Posterior cingulate gyrus (tissue), 11 donors: ENCODE results near the gene MYCN.
"Not testable (repeated sequence)": the region's sequence is repeated elsewhere in the genome, so short reads cannot be mapped to it uniquely, and the experiment has no call there.

Experiments
- DNase-seq, 10 donors: peaks; one replicate each; pipeline versions ENCODE4 v3.0.0 to v3.0.0-alpha.2; 2020 to 2021; ENCODE audit warnings: mixed read lengths in 3 of 10
- intact Hi-C: fragments of 100-400 bp; cut with DNase I; formaldehyde crosslinking; loops from one replicate; pipeline ENCODE4 v1.15.1; 2023

The MYCN gene

GRCh38 chr2:15955232-15955988 lies 15.1 kb downstream of the MYCN start:
- DNase-seq: no peak
- intact Hi-C loops: no loop called here

DNA sequence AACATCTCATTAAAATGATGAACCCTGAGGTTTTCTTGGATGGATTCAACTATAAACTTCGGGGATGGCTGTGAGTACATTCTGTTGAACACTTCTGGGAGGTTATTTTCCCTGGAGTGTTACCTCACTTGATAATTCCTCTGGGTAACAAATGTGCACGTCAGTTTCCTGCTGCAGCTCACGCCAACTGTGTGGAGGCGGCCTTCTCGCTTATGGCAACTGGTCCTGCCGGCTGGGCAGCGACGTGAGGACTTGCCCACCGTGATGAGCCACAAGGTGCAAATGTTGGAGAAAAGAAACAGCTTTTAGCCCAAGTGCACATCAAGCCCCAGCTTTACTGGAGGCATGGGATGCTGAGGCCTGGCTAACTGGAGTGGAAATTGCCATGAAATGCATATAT lies 15.9 kb downstream of the MYCN start:
- DNase-seq: peak in 1 of 10 donors; percentile 82
- intact Hi-C loops: no loop called here

- intact Hi-C loops: no loop called here
- DNase-seq: no peak
Measured at GRCh38 chr2:15956751-15957736, 16.7 kb downstream of the MYCN start.

DNA sequence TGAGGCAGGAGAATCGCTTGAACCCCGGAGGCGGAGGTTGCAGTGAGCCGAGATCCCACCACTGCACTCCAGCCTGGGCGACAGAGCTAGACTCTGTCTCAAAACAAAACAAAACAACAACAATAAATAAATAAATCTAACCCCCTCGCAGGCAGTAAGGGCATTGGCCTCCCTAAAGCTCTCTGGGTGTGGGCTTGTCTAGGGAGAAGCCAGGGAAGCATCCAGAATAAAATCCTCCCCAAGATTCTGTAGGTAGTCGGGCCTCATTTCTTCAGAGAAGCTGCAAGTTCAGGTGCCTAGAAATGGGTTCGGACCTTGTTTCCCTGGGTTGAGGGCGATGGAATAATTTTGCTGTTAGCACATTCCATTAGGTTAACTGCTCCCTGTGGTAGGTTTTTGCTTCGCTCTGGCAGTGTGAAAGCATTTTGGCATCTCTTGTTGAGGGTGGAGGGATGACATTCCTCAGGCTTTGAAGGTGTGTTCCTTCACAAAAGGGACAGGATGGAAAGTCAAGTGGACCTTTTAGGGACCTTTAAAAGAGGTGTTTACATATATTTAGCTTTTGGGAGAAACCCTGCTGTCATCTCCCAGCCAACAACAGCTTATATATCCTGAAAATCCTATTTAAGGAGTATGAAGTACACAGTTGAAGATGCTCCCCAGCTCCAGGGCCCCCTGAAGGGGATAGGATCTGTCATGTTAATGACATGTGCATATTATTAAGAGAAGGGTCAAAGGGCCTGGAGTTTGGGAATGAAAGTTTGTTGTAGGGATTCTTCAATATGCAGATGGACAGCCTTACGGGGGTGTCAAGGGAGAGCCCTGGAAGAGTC lies 17.7 kb downstream of the MYCN start:
- intact Hi-C loops: no loop called here
- no peak for DNase-seq

DNA sequence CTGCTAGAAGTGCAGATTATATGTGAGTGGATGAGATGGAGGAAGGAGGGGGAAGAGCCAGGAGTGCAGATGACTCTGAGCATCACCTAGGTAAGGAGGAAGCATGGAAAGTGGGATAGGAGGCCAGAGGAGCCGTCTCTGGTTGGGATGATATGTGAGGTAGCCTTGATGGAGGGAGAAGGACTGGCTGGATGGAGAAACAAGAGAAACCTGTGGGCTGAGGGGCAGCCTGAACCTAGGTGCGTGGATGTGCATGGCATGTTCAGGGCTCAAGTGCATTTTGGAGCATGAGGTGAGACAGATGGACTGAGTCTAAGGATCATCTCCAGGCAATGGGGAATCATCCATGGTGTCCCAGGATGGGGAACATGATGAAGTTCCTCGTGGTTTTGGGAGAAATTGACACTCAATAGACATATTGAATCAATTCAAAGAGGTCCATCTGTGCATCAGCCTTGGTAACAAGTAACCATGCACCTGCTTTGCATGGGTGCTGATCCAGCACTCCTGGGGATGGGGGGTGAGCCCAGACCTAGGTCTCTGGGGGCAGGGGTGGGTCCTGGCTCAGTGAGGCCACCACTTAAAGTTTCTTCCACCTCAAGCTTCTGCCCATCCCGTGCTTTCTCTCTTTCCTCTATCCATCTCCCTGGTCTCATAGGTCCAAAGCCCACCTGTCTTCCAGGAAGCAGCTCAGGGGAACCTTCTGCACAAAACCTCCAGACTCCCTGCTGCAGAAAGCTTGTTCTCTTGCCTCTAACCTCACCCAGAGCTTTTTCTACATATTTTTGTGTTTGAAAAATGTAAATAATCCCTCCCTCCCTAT lies 19.2 kb downstream of the MYCN start:
- DNase-seq: peak in 1 of 10 donors; percentile 12
- intact Hi-C loops: no loop called here

DNA sequence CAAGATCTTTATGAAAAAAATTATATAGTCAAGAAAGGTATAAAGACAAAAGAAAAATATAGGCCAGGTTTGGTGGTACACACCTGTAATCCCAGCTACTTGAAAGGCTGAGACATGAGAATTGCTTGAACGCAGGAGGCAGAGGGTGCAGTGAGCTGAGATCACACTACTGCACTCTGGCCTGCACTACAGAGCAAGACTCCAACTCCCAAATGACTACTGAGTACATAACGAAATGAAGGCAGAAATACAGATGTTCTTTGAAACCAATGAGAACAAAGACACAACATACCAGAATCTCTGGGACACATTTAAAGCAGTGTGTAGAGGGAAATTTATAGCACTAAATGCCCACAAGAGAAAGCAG lies 19.8 kb downstream of the MYCN start:
- DNase-seq, intact Hi-C loops: not testable (repeated sequence)

GRCh38 chr2:15963109-15963976 lies 23.0 kb downstream of the MYCN start:
- DNase-seq, intact Hi-C loops: not testable (repeated sequence)

GRCh38 chr2:15963977-15964670 lies 23.8 kb downstream of the MYCN start:
- intact Hi-C loops: no loop called here
- peak in 1 of 10 donors; percentile 22 for DNase-seq

DNA sequence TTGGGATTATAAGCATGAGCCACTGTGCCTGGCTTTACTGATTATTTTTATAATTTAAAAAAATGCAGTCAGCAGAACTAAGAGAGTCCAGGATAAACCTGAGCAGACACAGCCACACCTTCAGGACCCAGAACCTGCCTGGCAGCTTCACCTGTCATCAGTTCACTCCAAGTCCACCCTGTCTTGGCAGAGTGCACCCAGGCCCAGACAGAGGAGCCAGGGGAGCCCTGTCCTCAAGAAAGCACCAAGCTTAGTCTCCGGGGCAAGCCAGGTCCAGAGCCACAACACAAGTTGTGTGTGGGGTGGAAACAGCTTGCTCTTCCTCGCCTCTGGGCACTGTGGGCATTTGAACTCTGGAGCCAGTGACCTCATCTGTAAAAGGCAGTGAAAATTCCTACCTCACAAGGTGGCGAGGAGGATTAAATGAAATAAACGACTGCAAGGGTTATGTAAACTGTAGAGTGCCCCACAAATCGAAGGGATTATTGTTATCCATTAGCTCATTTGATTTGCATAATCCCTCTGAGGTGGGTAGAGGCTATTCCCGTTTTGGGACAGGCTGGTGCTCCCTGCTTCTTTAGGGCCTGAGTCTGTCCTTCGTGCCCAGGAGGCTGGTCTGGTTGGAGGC lies 24.7 kb downstream of the MYCN start:
- intact Hi-C loops: no loop called here
- DNase-seq: peak in 1 of 10 donors; percentile 45

DNA sequence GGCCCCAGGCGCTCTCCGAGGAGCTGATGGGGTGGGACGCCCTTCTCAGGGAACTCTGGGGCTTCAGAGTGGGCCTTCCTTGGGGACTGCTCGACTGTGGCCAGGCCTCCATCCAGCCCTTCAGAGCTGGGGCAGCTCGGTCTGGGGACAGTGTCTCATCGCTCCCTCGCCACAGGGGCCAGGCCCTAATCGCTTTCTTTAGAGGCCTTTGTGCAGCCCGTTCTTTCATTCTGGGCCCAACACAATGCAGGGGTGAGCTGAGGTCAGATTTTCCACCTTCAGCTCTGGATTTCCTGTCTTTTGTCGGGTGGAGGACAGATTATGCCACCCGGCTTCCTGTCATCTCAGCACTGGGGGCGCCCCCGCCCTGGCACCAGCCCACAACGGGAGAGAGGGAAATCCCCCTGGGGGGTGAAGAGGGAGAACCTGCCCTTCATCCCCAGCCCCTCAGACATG lies 25.2 kb downstream of the MYCN start:
- intact Hi-C loops: no loop called here
- peak in 1 of 10 donors; percentile 68 for DNase-seq

DNA sequence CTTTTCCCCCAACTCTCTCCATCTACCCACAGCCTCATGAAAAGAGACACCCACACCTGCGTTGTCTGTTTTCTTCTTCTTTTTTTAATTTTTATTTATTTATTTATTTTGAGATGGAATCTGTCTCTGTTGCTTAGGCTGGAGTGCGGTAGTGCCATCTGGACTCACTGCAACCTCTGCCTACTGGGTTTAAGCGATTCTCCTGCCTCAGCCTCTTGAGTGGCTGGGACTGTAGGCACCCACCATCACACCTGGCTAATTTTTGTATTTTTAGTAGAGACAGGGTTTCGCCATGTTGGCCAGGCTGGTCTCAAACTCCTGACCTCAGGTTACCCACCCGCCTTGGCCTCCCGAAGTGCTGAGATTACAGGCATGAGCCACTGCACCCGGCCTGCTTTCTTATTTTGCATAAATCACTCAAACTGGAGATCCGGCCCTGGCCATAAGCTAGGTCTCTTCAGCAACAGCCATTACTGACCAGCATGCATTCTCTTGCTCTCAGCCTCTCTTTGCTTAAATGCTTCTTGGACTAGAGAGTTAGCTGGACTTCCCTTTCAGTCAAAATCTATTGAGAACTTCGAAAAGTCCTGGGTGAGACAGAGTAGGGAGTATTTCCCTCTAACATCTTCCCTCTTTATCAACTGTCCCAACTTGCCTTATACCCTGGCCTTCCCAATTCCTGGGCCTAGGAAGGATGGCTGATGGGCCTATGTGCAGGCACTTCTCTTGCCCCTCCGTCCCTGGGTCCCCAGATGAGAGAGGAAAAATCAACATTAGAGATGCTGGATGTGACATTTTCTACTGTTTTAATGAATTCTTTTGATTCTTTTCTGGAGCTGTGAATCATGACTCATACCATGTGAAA lies 27.3 kb downstream of the MYCN start:
- peak in 1 of 10 donors; percentile 44 for DNase-seq
- intact Hi-C loops: no loop called here

DNA sequence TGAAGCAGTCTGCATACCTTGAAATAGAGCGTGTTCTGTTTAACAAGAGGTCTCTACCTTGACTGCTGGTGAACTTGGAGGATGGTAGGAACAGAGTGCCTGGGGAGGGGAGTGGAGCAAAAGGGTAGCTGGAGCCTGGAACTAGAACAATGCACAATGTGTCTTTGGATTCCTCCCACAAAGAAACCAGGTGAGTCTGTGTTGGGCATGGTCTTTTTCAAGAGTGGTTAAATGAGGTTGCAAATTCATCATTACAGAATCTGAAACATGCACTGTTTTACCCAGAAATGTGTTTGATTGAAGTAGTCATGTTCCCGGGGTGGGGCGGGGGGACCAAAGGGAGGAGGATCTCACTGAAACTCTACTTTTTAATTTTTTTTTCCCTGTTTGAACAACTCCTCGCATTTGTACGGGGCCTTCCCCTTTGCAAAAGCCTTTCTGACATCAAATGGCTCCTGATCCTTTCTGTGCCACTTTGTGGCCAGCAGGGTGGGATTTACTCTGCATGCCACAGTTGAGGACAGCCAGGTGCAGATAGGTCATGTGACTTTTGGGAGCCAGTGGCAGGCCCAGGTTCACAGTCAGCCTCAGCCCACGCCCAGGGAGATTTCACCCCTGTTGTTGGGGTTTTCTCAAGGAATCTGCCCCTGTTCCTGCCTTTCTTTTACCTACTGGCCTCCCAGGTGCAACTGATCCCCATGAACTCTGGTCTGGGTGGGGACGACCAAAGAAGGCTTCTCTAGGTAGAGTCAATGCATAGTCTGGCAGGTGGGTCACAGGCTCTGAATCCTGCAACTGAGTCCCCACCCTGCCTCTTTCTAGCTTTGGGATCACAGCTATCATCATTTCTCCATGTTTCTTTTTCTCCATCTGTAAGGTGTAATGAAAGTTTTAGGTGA lies 28.2 kb downstream of the MYCN start:
- intact Hi-C loops: no loop called here

GRCh38 chr2:15969214-15969613 lies 28.9 kb downstream of the MYCN start:
- intact Hi-C loops: no loop called here
- no peak for DNase-seq

More for the DNA sequence above, 28.2 kb downstream of the MYCN start:
- peak in 1 of 10 donors; percentile 24 for DNase-seq

GRCh38 chr2:15970701-15971100 lies 30.4 kb downstream of the MYCN start:
- intact Hi-C loops: no loop called here
- no peak for DNase-seq

GRCh38 chr2:15971351-15971750 lies 31.0 kb downstream of the MYCN start:
- DNase-seq: peak in 1 of 10 donors; percentile 47
- intact Hi-C loops: no loop called here
